Activated T-cell treated with anti-CD3 and anti-CD28 coated beads, Interleukin-2, amount 50 U/mL, for 4 hours (primary cell): ENCODE results near the gene PERM1. TPM values are rescaled to one million over a fixed set of nuclear protein-coding genes. Genes with fewer than 3 reads are reported as not detected.
"Not testable (repeated sequence)": the region's sequence is repeated elsewhere in the genome, so short reads cannot be mapped to it uniquely, and the experiment has no call there.

Experiments used
- ATAC-seq, 2 donors: fragments of 200-7000 bp; cut with Tn5 transposase; one replicate each; pipeline ENCODE4 v1.10.0; 2021
- DNase-seq: peaks from one replicate; pipeline ENCODE4 v3.0.0-alpha.2; 2020
- H3K27me3 Mint-ChIP-seq: one replicate; pipeline ENCODE4 v1.8.0; 2021; ENCODE audit warnings: low read depth, mixed read lengths
- H3K36me3 Mint-ChIP-seq: one replicate; pipeline ENCODE4 v1.8.0; 2022; ENCODE audit warnings: mixed read lengths; ENCODE audit not compliant: insufficient read depth
- H3K4me1 Mint-ChIP-seq: one replicate; pipeline ENCODE4 v1.8.0; 2021; ENCODE audit warnings: low read depth, mixed read lengths
- H3K4me3 Mint-ChIP-seq: one replicate; pipeline ENCODE4 v1.8.0; 2021; ENCODE audit warnings: mild to moderate bottlenecking, moderate library complexity, mixed read lengths
- H3K9me3 Mint-ChIP-seq: one replicate; pipeline ENCODE4 v1.8.0; 2021; ENCODE audit warnings: mixed read lengths
- total RNA-seq, 3 donors: library from RNA; stranded (reverse); gene quantifications; one replicate each; pipeline ENCODE4 v1.2.1, GENCODE V29; 2021

PERM1 gene
- total RNA-seq, 3 donors from 2014 or later, result not detected

DNA sequence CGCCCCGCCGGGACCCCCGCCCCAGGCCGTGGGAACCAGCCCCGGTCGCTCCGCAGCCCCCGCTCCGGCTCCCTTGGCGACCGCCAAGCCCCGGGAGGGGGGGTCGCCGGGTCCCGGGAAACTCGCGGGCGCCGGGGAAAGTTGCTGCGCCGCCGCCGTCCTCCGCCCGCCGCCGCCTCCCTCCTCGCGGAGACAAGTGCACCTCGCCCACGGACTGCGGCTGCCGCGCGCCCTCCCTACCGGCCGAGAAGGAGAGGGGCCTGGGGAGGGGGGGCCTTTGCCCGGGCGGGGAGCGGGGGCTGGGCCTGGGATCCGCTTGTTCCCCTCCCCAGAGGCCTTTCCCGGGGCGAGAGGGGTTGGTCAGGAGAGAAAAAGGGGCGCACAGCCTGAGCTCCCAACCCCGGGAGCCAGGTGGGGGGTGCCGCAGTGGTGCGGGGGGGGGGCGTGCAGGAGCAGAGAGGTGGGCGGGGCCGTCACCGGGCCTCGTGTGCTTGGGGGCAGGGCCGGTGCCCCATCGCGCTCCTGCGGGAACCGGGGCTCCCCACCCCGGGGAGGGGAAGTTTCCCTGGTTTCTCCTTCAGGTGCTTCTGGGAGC lies 38.6 kb upstream of the PERM1 start:
- H3K4me3 Mint-ChIP-seq, result no peak overlapping the region
- peak in 1 of 2 donors; percentile 23 for ATAC-seq
- peak; percentile 47 for DNase-seq
- no peaks in the 10 kb centered on the region for H3K9me3 Mint-ChIP-seq
- H3K4me1 Mint-ChIP-seq, result peaks cover 10% of the 10 kb centered on the region
- H3K27me3 Mint-ChIP-seq, result no peaks in the 10 kb centered on the region
- peaks cover 2% of the 10 kb centered on the region for H3K36me3 Mint-ChIP-seq

DNA sequence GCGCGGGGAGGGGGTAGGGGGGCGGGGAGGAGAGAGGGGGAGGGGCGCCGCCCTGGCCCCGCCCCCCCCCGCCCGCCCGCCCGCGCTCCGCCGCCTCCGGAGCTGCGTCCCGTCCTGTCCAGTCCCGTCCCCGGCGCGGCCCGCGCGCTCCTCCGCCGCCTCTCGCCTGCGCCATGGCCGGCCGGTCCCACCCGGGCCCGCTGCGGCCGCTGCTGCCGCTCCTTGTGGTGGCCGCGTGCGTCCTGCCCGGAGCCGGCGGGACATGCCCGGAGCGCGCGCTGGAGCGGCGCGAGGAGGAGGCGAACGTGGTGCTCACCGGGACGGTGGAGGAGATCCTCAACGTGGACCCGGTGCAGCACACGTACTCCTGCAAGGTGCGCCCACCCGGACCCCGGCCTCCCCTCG lies 38.1 kb upstream of the PERM1 start, which contains the start of gene AGRN:
AGRN (plus strand) TSS at position 121 of the 405 bp plus-strand sequence; CDS start at position 174, 53 bp downstream.
- H3K27me3 Mint-ChIP-seq, result no peaks in the 10 kb centered on the region
- DNase-seq (no peak), ATAC-seq (peak; percentile 35 to 41)
- peaks cover 2% of the 10 kb centered on the region for H3K36me3 Mint-ChIP-seq
- H3K4me3 Mint-ChIP-seq, result peak within 1 kb of the TSS; percentile 64
- H3K4me1 Mint-ChIP-seq, result peaks cover 10% of the 10 kb centered on the region
- no peaks in the 10 kb centered on the region for H3K9me3 Mint-ChIP-seq

DNA sequence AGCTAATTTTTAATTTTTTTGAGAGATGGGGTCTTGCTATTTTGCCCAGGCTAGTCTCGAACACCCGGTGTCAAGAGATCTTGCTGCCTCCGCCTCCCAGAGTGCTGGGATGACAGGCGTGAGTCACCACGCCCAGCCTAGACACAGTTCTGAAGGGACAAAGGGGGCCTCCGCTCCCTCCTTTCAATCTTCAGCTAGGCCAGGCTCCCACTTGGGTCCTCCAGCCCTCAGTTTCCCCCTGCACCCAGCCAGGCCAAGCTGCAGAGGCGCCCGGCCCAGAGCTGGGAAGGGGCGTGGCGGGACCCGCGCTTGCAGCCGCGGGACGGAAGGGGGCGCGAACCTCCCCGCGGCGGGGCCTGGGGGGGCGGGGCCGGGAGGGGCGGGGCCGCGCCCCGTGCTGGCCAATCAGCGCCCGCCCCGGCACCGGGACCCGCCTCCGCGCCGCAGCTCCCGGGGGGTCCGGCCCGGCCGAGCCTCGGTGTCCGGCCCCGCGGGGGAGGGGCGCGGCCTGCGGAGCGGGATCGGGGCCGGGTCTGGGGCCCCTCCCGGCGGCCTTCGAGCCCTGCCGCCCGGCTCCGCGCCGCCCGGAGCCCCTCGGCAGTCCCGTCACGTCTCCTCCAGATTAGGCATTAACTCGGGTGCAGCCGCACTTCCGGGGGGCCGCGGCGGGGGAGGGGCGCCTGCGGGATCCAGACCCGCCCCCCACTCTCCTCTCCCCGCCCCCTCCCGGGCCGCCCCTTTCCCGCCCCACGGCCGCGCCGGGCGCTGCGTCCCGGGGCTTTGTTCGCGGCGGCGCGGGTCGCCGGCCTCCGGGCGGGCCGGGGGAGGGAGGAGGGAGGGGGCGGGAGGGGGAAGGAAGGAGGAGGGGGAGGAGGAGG lies 37.5 kb upstream of the PERM1 start:
- Mint-ChIP-seq H3K4me1 (peaks cover 16% of the 10 kb centered on the region), H3K36me3 (peaks cover 2% of the 10 kb centered on the region), H3K9me3 (no peaks in the 10 kb centered on the region), H3K27me3 (no peaks in the 10 kb centered on the region), H3K4me3 (peak overlapping the region; percentile 64)
- DNase-seq (peak; percentile 73), ATAC-seq (peak; percentile 82 to 84)

DNA sequence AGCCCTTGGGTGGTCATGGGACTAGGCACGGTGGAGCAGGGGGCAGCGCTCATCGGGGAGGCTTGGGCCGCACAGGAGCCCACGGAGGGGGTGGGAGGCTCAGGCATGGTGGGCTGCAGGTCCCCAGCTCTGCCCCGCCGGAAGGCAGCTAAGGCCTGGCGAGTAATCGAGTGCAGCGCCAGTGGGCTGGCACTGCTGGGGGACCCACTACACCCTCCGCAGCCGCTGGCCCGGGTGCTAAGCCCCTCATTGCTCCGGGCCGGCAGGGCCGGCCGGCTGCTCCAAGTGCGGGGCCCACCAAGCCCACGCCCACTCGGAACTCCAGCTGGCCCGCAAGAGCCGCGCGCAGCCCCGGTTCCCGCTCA lies 36.4 kb upstream of the PERM1 start:
- not testable (repeated sequence) for H3K4me3 Mint-ChIP-seq, H3K9me3 Mint-ChIP-seq, H3K27me3 Mint-ChIP-seq, DNase-seq, H3K36me3 Mint-ChIP-seq, ATAC-seq
- peaks cover 27% of the 10 kb centered on the region for H3K4me1 Mint-ChIP-seq

DNA sequence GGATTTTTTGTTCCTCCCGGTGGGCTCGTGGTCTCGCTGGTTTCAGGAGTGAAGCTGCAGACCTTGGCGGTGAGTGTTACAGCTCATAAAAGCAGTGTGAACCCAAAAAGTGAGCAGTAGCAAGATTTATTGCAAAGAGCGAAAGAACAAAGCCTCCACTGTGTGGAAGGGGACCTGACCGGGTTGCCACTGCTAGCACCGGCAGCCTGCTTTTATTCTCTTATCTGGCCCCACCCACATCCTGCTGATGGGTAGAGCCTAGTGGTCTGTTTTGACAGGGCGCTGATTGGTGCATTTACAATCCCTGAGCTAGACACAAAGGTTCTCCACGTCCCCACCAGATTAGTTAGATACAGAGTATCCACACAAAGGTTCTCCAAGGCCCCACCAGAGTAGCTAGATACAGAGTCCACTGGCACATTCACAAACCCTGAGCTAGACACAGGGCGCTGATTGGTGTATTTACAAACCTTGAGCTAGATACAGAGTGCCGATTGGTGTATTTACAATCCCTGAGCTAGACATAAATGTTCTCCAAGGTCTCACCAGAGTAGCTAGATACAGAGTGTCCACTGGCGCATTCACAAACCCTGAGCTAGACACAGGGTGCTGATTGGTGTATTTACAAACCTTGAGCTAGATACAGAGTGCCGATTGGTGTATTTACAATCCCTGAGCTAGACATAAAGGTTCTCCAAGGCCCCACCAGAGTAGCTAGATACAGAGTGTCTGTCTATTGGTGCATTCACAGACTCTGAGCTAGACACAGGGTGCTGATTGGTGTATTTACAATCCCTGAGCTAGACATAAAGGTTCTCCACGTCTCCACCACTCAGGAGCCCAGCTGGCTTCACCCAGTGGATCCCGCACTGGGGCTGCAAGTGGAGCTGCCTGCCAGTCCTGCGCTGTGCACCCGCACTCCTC lies 35.8 kb upstream of the PERM1 start:
- H3K27me3 Mint-ChIP-seq, H3K4me3 Mint-ChIP-seq, H3K9me3 Mint-ChIP-seq, ATAC-seq, DNase-seq, H3K36me3 Mint-ChIP-seq: not testable (repeated sequence)
- peaks cover 33% of the 10 kb centered on the region for H3K4me1 Mint-ChIP-seq

DNA sequence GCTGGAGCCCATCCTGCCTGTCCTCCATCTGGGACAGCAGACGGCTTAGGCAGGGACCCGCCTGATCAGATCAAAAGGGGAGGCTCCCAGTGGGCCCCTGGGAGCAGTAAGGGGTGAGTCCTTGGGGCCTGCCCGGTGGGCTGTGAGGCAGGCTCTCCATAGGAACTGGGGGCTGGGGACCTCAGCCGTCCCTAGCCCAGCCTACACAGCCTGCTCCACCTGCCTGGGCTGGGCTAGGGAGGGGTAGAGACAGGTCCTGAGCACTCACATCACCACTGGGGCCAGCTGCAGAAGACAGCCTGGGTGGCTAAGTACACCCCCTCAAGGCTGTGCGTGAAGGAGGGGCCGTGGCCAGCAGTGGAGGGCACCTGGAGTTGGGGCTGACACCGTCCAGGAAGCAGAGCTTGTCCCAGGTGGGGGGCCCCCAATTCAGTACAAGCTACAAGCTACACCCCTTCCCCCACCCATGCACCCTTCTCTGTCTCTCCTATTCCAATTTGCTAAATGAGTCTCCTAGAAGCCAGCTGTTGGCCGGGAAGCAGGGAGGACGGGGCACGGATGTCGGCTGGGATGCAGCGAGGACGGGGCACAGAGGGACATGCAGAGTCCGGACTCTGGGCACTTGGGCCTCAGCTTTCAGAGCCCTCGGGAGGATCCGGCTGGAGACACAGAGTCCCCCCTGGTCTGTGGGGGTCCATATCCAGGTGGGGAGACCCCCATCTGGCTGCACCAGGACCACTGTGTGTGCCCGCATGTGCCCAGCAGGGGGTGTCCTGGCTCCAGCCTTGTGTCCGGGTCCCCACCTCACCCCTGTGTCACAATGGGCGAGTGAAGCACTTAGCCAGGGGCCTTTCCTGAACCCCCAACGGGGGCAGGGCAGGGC lies 33.1 kb upstream of the PERM1 start:
- DNase-seq (no peak), ATAC-seq (no peak)
- H3K36me3 Mint-ChIP-seq, result peaks cover 2% of the 10 kb centered on the region
- H3K4me1 Mint-ChIP-seq, result peaks cover 37% of the 10 kb centered on the region
- peak overlapping the region; percentile 91 for H3K4me3 Mint-ChIP-seq
- no peaks in the 10 kb centered on the region for H3K27me3 Mint-ChIP-seq
- H3K9me3 Mint-ChIP-seq, result no peaks in the 10 kb centered on the region

DNA sequence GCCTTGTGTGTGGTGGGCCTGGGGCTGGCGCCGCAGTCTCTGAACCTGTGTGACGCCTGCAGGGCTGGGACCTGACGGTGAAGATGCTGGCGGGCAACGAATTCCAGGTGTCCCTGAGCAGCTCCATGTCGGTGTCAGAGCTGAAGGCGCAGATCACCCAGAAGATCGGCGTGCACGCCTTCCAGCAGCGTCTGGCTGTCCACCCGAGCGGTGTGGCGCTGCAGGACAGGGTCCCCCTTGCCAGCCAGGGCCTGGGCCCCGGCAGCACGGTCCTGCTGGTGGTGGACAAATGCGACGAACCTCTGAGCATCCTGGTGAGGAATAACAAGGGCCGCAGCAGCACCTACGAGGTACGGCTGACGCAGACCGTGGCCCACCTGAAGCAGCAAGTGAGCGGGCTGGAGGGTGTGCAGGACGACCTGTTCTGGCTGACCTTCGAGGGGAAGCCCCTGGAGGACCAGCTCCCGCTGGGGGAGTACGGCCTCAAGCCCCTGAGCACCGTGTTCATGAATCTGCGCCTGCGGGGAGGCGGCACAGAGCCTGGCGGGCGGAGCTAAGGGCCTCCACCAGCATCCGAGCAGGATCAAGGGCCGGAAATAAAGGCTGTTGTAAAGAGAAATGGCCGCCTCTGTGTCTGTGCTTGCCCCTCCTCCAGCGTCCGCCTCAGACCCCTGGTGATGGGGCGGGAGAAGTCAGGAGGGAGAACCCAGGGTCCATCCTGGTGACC lies 32.2 kb upstream of the PERM1 start:
- Mint-ChIP-seq H3K4me1 (peaks cover 37% of the 10 kb centered on the region), H3K9me3 (no peaks in the 10 kb centered on the region), H3K27me3 (peaks cover under 1% of the 10 kb centered on the region), H3K4me3 (peak overlapping the region; percentile 91), H3K36me3 (peaks cover 2% of the 10 kb centered on the region)
- peak; percentile 34 to 37 for ATAC-seq
- DNase-seq, result no peak

DNA sequence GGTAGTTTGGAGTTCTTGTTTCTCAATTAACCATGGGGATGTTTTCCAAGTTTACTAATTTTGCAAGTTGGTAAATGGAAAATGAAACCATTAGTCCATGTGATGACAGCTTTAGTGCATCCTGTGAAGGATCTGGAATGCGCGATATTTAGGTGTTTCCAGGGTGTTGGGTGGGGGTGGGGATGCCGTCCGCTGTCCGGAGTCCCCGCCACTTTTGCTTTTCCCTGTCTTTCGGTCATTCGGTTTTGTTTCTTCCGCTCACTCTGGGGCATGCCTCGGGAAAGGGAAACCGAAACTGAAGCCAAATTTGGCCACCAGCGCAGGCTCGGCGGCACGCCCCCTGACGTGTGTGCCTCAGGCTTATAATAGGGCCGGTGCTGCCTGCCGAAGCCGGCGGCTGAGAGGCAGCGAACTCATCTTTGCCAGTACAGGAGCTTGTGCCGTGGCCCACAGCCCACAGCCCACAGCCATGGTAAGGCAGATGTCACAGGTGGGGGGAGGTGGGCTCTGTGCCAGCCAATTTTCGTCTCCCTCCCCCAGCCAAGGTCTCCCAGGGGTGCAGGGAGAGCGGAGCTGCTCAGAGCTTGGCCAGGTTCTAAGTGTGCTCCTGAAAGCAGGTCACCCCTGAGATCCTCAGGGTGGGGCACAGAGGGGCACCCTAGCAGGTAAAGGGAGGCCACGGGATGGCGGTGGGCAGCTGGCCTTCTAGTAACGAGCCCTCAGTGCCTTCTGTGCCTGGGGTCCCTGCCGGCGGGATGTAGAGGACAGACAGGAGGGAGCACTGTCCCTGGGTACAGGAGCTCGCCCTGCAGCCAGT lies 31.4 kb upstream of the PERM1 start, which contains the start of gene ISG15:
ISG15 (plus strand) TSS at position 393 of the 817 bp plus-strand sequence; CDS start at position 470, 77 bp downstream.
- no peaks in the 10 kb centered on the region for H3K9me3 Mint-ChIP-seq
- peaks cover 2% of the 10 kb centered on the region for H3K36me3 Mint-ChIP-seq
- DNase-seq (peak; percentile 86), ATAC-seq (peak; percentile 92)
- peak within 1 kb of the TSS; percentile 91 for H3K4me3 Mint-ChIP-seq
- H3K27me3 Mint-ChIP-seq, result peaks cover 4% of the 10 kb centered on the region
- H3K4me1 Mint-ChIP-seq, result peaks cover 37% of the 10 kb centered on the region

DNA sequence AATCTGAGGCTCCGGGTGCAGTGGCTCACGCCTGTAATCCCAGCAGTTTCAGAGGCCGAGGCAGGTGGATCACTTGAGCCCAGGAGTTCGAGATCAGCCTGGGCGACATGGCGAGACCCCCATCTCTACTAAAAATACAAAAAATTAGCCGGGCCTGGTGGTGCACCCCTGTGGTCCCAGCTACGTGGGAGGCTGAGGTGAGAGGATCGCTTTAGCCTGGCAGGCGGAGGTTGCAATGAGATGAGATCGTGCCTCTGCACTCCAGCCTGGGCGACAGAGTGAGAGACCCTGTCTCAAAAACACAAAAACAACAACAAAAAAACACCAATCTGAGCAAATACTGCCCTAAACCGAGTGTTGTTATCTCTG lies 30.8 kb upstream of the PERM1 start:
- not testable (repeated sequence) for H3K9me3 Mint-ChIP-seq, H3K27me3 Mint-ChIP-seq, H3K36me3 Mint-ChIP-seq, DNase-seq
- Mint-ChIP-seq H3K4me3 (peak overlapping the region; percentile 91), H3K4me1 (peaks cover 37% of the 10 kb centered on the region)
- ATAC-seq, result peak in 1 of 2 donors; percentile 7

DNA sequence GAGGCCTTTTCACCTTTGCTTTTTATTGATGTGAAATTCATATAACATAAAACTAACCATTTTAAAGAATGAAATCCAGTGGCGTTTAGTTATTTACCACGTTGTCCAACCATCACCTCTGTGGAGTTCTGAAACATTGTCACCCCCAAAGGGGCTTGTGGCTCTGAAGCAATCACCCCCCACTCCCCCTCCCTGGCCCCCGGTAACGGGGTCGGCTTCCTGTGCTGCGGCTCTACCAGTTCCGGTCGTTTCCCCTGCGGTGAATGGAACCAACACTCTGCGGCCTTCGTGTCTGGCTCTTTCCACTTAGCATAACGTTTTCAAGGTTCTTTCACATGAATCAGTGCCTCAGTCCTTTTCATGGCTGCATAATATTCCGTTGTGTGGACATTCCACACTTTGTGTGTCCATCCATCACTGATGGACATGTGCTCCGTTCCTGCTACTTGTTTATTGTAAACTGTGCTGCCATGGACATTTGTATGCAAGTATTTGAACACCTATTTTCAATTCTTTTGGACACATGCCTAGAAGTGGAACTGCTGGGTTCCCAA lies 29.6 kb upstream of the PERM1 start:
- Mint-ChIP-seq H3K36me3 (no peaks in the 10 kb centered on the region), H3K4me3 (no peak overlapping the region), H3K27me3 (peaks cover 13% of the 10 kb centered on the region), H3K4me1 (peaks cover 31% of the 10 kb centered on the region), H3K9me3 (no peaks in the 10 kb centered on the region)
- no peak for ATAC-seq
- no peak for DNase-seq

DNA sequence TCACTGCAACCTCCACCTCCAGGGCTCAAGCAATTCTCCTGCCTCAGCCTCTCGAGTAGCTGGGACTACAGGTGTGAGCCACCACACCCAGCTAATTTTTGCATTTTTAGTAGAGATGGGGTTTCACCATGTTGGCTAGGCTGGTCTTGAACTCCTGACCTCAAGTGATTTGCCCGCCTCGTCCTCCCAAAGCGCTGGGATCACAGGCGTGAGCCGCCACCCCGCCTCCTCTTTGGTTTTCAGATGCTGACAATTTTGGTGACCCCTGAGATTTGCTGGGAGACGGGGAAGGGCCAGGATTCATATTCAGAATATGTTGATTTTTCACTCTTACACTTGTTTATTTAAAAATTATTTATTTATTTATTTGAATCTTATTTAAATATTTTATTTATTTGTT lies 28.2 kb upstream of the PERM1 start:
- Mint-ChIP-seq H3K27me3 (peaks cover 21% of the 10 kb centered on the region), H3K4me1 (peaks cover 33% of the 10 kb centered on the region)
- H3K4me3 Mint-ChIP-seq, H3K36me3 Mint-ChIP-seq, H3K9me3 Mint-ChIP-seq, ATAC-seq, DNase-seq: not testable (repeated sequence)
